Ishikawa (cell line): Measurements from ENCODE around the gene CST5.

Source experiments
- CEBPB ChIP-seq: IDR thresholded peaks from 2 replicates; pipeline ENCODE4 v1.6.1; 2012
- CREB1 ChIP-seq: IDR thresholded peaks from 2 replicates; pipeline ENCODE4 v1.6.1; 2012; ENCODE audit warnings: low read depth
- EGR1 ChIP-seq: IDR thresholded peaks from 2 replicates; pipeline ENCODE4 v1.6.1; 2012
- EP300 ChIP-seq: IDR thresholded peaks from 2 replicates; pipeline ENCODE4 v1.6.1; 2012; ENCODE audit warnings: borderline replicate concordance
- FOXM1 ChIP-seq: IDR thresholded peaks from 2 replicates; pipeline ENCODE4 v1.6.1; 2012; ENCODE audit warnings: low read depth, borderline replicate concordance
- NFIC ChIP-seq: IDR thresholded peaks from 2 replicates; pipeline ENCODE4 v1.6.1; 2012
- RAD21 ChIP-seq: IDR thresholded peaks from 2 replicates; pipeline ENCODE4 v1.6.1; 2012; ENCODE audit warnings: low read depth
- TAF1 ChIP-seq: IDR thresholded peaks from 2 replicates; pipeline ENCODE4 v1.6.1; 2012; ENCODE audit warnings: low read depth, mild to moderate bottlenecking
- TCF12 ChIP-seq: IDR thresholded peaks from 2 replicates; pipeline ENCODE4 v1.6.1; 2012; ENCODE audit warnings: low read depth
- TEAD4 ChIP-seq: IDR thresholded peaks from 2 replicates; pipeline ENCODE4 v1.6.1; 2012
- YY1 ChIP-seq: IDR thresholded peaks from 2 replicates; pipeline ENCODE4 v1.6.1; 2012; ENCODE audit warnings: low read depth
- ZBTB7A ChIP-seq: IDR thresholded peaks from 2 replicates; pipeline ENCODE4 v1.6.1; 2012; ENCODE audit warnings: low read depth
- TF ChIP-seq, protein P1 (sequence below): IDR thresholded peaks from 2 replicates; pipeline ENCODE4 v1.6.1; 2012
- TF ChIP-seq, protein P2 (sequence below): IDR thresholded peaks from 2 replicates; pipeline ENCODE4 v1.6.1; 2012
- TF ChIP-seq, protein P3 (sequence below): IDR thresholded peaks from 2 replicates; pipeline ENCODE4 v1.6.1; 2012; ENCODE audit warnings: low read depth, mild to moderate bottlenecking

CST5 gene

DNA sequence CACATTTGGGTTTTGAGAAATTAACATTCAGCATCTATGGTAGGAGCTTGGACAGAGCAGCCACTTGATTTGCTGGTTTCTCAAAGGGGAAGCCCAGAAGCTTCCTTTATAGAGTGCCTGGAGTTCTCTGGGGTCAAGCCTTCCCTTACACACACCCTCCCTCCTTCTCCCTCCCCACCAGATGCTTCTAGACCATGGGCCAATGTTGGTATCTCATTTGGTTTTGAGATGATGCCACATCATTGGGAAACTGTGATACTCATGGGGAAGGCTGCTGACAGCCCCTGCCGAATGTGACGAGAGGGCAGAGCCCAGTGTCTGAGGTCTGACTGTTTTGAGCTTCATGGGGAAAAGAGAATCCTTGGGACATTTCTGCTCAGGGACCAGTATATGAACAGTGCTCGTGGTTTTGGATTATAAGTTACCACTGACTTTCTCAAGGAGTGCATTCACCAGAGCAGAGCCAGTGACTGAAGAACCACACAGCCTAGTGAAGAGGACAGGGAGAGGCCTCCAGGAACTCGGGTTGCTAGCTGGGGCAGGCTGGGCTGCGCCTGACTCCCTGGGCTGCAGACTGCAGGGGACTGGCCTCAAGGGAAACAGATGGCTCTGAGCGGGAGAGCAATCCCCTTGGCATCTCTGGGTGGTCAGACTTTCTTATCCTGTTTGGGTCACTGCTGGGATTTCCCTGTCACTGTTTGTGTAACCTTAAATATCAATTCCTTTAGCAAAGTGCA, 46.4 kb upstream of the CST5 start:
- no peak for TF ChIP-seq EP300
- TF ChIP-seq, protein P1, sequence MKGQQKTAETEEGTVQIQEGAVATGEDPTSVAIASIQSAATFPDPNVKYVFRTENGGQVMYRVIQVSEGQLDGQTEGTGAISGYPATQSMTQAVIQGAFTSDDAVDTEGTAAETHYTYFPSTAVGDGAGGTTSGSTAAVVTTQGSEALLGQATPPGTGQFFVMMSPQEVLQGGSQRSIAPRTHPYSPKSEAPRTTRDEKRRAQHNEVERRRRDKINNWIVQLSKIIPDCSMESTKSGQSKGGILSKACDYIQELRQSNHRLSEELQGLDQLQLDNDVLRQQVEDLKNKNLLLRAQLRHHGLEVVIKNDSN = no peak
- no peak for TF ChIP-seq FOXM1
- TF ChIP-seq, protein P2, sequence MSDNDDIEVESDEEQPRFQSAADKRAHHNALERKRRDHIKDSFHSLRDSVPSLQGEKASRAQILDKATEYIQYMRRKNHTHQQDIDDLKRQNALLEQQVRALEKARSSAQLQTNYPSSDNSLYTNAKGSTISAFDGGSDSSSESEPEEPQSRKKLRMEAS = no peak
- no peak for TF ChIP-seq RAD21
- TF ChIP-seq YY1 = no peak
- no peak for TF ChIP-seq CREB1
- no peak for TF ChIP-seq NFIC
- no peak for TF ChIP-seq CEBPB
- TF ChIP-seq TAF1 = no peak
- TF ChIP-seq EGR1 = no peak
- no peak for TF ChIP-seq TCF12
- TF ChIP-seq, protein P3, sequence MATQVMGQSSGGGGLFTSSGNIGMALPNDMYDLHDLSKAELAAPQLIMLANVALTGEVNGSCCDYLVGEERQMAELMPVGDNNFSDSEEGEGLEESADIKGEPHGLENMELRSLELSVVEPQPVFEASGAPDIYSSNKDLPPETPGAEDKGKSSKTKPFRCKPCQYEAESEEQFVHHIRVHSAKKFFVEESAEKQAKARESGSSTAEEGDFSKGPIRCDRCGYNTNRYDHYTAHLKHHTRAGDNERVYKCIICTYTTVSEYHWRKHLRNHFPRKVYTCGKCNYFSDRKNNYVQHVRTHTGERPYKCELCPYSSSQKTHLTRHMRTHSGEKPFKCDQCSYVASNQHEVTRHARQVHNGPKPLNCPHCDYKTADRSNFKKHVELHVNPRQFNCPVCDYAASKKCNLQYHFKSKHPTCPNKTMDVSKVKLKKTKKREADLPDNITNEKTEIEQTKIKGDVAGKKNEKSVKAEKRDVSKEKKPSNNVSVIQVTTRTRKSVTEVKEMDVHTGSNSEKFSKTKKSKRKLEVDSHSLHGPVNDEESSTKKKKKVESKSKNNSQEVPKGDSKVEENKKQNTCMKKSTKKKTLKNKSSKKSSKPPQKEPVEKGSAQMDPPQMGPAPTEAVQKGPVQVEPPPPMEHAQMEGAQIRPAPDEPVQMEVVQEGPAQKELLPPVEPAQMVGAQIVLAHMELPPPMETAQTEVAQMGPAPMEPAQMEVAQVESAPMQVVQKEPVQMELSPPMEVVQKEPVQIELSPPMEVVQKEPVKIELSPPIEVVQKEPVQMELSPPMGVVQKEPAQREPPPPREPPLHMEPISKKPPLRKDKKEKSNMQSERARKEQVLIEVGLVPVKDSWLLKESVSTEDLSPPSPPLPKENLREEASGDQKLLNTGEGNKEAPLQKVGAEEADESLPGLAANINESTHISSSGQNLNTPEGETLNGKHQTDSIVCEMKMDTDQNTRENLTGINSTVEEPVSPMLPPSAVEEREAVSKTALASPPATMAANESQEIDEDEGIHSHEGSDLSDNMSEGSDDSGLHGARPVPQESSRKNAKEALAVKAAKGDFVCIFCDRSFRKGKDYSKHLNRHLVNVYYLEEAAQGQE = no peak

DNA sequence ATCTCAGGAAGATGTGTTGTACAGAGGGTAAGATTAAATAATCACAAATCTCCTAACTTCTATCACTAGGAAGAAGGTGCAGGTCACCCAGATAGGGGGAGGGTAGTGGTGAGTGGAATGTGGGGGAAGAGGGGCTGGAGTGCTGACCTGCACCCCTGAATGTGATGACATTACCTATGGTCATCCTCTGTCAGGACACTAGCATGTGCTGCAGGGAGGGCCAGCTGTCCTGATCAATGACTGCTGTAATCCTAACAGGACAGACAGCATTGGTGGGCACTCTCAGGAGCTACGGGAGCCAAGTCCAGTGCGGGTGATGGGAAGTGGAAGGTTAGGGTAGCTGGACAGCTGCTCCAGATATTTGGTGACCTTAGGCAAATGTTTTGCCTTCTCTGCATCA, 45.2 kb upstream of the CST5 start:
- TF ChIP-seq EP300 = no peak
- no peak for TF ChIP-seq EGR1
- TF ChIP-seq TCF12 = no peak
- TF ChIP-seq RAD21 = no peak
- TF ChIP-seq, protein P1 = no peak
- TF ChIP-seq, protein P3 = no peak
- TF ChIP-seq CEBPB = no peak
- TF ChIP-seq ZBTB7A = no peak
- no peak for TF ChIP-seq NFIC
- TF ChIP-seq TAF1 = no peak
- no peak for TF ChIP-seq CREB1
- no peak for TF ChIP-seq YY1
- no peak for TF ChIP-seq FOXM1
- TF ChIP-seq, protein P2 = no peak
- no peak for TF ChIP-seq TEAD4

DNA sequence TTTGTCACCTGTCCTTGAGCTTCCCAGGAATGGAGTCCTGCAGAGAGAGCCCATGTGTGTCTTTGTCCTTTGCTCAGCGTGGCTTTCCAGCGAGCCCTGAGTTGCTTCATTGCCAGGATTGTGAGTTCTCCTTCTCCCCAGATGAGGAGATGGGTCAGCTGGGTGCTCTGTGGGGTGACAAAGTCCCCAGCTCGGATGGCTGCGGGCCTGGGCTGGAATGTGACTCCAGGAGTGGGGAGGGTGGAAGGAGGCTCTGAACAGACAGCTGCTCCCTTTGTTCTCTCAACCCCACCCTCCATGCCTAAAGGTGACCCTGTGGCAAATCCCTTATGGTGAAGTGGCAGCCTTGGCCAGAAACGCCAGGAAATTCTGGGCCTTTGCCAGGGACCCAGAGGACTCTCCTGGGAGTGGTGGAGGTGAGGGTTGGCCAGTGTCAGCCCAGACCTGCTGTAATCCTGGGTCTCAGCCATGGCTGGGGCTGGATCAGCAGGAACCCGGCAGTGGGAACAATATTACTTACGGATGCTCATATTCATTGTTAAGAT, 44.4 kb upstream of the CST5 start:
- TF ChIP-seq ZBTB7A (no peak), FOXM1 (no peak), TCF12 (no peak), TEAD4 (no peak), EGR1 (no peak), TAF1 (no peak), YY1 (no peak), CEBPB (no peak), RAD21 (no peak), NFIC (no peak), CREB1 (no peak), EP300 (no peak)
- TF ChIP-seq, protein P3 = no peak
- TF ChIP-seq, protein P1 = no peak
- TF ChIP-seq, protein P2 = no peak
